ENCODE results near the gene SUFU. TPM values are rescaled to one million over a fixed set of nuclear protein-coding genes. Genes with fewer than 3 reads are reported as not detected.

Gene SUFU
- total RNA-seq, 1 experiment from 2014 or later = 2.7 TPM

DNA sequence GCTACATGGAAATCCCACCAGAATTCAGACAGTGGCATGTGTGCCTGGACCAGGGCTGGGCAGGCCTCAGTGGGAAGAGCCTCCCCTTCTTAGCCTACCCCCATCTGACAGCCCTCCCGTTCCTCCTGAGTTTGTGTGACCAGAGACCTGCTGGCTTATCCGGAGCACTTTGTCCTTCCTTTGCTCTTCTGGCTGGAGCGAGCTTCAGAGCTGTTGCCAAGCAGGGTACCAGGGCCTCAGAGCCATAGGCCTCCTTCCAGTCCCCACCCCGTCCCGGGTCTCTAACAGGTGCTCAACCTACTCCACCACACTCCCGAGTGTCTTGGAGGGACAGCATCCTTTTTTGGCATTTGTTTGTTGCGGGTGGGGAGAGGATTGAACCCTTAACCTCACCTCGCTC lies 114.0 kb downstream of the SUFU start:
- no peaks in the 10 kb centered on the region for H3K79me2 ChIP-seq (ENCODE audit: low read length)
- H3K9me2 ChIP-seq (replicated peaks; ENCODE audit: low read length) = no peaks in the 10 kb centered on the region
- ATAC-seq (no peak), DNase-seq (no peak)
- intact Hi-C loops (cut with micrococcal nuclease) = no loop called here
- H3K9me3 ChIP-seq (ENCODE audit: low read length) = no peaks in the 10 kb centered on the region
- H3K36me3 ChIP-seq (ENCODE audit: low read depth, low read length) = no peaks in the 10 kb centered on the region
- H3K4me1 ChIP-seq (ENCODE audit: insufficient read depth, low read length) = peaks cover 13% of the 10 kb centered on the region
- ChIA-PET CTCF (no interaction called here), POLR2A (ENCODE audit: unreplicated experiment) (no interaction called here)
- H3K9ac ChIP-seq (ENCODE audit: low read length) = no peak overlapping the region
- no TSS peak for BruUV-seq (replicated peaks)
- no peaks in the 10 kb centered on the region for H3F3A ChIP-seq (ENCODE audit: low read length, unreplicated experiment)
- no peaks in the 10 kb centered on the region for H4K20me1 ChIP-seq (ENCODE audit: low read length)
- H3K27me3 ChIP-seq (ENCODE audit: low read length) = no peaks in the 10 kb centered on the region
- TF ChIP-seq, protein P1, sequence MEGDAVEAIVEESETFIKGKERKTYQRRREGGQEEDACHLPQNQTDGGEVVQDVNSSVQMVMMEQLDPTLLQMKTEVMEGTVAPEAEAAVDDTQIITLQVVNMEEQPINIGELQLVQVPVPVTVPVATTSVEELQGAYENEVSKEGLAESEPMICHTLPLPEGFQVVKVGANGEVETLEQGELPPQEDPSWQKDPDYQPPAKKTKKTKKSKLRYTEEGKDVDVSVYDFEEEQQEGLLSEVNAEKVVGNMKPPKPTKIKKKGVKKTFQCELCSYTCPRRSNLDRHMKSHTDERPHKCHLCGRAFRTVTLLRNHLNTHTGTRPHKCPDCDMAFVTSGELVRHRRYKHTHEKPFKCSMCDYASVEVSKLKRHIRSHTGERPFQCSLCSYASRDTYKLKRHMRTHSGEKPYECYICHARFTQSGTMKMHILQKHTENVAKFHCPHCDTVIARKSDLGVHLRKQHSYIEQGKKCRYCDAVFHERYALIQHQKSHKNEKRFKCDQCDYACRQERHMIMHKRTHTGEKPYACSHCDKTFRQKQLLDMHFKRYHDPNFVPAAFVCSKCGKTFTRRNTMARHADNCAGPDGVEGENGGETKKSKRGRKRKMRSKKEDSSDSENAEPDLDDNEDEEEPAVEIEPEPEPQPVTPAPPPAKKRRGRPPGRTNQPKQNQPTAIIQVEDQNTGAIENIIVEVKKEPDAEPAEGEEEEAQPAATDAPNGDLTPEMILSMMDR (conservative IDR thresholded peaks at IDR 0.05; ENCODE audit: low read depth, low read length) = no peak
- no peak for TF ChIP-seq EZH2phosphoT487 (IDR thresholded peaks at IDR 0.05; ENCODE audit: borderline replicate concordance, low read length)
- no peak overlapping the region for H3K27ac ChIP-seq (ENCODE audit: low read length)
- no peak overlapping the region for H3K4me2 ChIP-seq (ENCODE audit: low read length)
- no peak overlapping the region for H2AFZ ChIP-seq (ENCODE audit: low read length)
- no peak overlapping the region for H3K4me3 ChIP-seq (ENCODE audit: low read length)

DNA sequence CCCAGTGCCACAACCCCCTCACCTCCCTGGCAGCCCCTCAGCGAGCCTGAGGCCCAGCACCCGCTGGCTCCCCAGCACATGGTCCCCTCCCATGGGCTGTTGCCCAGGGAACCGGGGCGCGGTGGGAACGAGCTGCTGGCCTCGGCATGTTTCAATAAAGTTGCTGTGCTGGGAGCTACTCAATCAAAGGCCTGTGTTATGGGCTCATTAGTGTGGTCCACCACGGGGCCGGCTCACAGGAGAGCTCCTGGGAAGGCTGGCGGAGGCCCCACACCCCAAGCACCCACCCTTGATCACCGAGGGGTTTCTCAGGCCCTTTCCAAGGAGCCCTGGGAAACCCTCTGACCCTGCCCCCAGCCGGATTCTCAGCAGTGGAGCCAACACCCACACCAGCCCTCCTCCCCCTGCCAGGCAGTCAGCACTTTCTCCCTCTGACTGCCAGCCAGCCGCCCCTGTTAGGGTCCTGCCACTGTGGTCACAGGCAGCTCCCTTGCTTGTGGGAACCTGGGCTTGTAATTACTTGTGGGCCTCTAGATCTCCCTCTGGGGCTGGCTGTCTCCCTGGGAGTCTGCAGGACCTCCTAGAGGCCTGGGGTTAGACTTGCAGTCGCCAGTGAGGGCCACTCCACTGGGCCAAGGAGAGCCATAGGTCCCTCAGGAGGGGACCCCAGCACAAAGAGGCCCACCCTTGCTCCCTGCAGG lies 115.7 kb downstream of the SUFU start:
- DNase-seq (no peak), ATAC-seq (no peak)
- Histone ChIP-seq H3K4me3 (ENCODE audit: low read length) (no peak overlapping the region), H3K36me3 (ENCODE audit: low read depth, low read length) (no peaks in the 10 kb centered on the region), H3K4me2 (ENCODE audit: low read length) (no peak overlapping the region), H3K9me3 (ENCODE audit: low read length) (no peaks in the 10 kb centered on the region), H3F3A (ENCODE audit: low read length, unreplicated experiment) (no peaks in the 10 kb centered on the region), H4K20me1 (ENCODE audit: low read length) (no peaks in the 10 kb centered on the region), H3K27me3 (ENCODE audit: low read length) (no peaks in the 10 kb centered on the region), H2AFZ (ENCODE audit: low read length) (no peak overlapping the region), H3K27ac (ENCODE audit: low read length) (no peak overlapping the region), H3K79me2 (ENCODE audit: low read length) (no peaks in the 10 kb centered on the region), H3K4me1 (ENCODE audit: insufficient read depth, low read length) (peaks cover 13% of the 10 kb centered on the region), H3K9ac (ENCODE audit: low read length) (no peak overlapping the region), H3K9me2 (replicated peaks; ENCODE audit: low read length) (no peaks in the 10 kb centered on the region)
- ChIA-PET CTCF (no interaction called here), POLR2A (ENCODE audit: unreplicated experiment) (no interaction called here)
- no peak for TF ChIP-seq EZH2phosphoT487 (IDR thresholded peaks at IDR 0.05; ENCODE audit: borderline replicate concordance, low read length)
- TF ChIP-seq, protein P1 (conservative IDR thresholded peaks at IDR 0.05; ENCODE audit: low read depth, low read length) = no peak
- no peak for TF ChIP-seq EZH2 (IDR thresholded peaks at IDR 0.05; ENCODE audit: low read length, unreplicated experiment)
- intact Hi-C loops (cut with micrococcal nuclease) = no loop called here
- BruUV-seq (replicated peaks) = no TSS peak

GRCh38 chr10:102620138-102620590 lies 116.4 kb downstream of the SUFU start:
- H4K20me1 ChIP-seq (ENCODE audit: low read length) = no peaks in the 10 kb centered on the region
- ChIA-PET POLR2A (ENCODE audit: unreplicated experiment) (no interaction called here), CTCF (no interaction called here)
- H3K79me2 ChIP-seq (ENCODE audit: low read length) = no peaks in the 10 kb centered on the region
- H3K9me3 ChIP-seq (ENCODE audit: low read length) = no peaks in the 10 kb centered on the region
- no peaks in the 10 kb centered on the region for H3K27me3 ChIP-seq (ENCODE audit: low read length)
- H3K27ac ChIP-seq (ENCODE audit: low read length) = no peak overlapping the region
- H2AFZ ChIP-seq (ENCODE audit: low read length) = no peak overlapping the region
- no peak overlapping the region for H3K4me3 ChIP-seq (ENCODE audit: low read length)
- no peak overlapping the region for H3K4me2 ChIP-seq (ENCODE audit: low read length)
- H3K4me1 ChIP-seq (ENCODE audit: insufficient read depth, low read length) = peaks cover 13% of the 10 kb centered on the region
- H3K9me2 ChIP-seq (replicated peaks; ENCODE audit: low read length) = no peaks in the 10 kb centered on the region
- H3K36me3 ChIP-seq (ENCODE audit: low read depth, low read length) = no peaks in the 10 kb centered on the region
- H3K9ac ChIP-seq (ENCODE audit: low read length) = no peak overlapping the region
- ATAC-seq = no peak
- H3F3A ChIP-seq (ENCODE audit: low read length, unreplicated experiment) = no peaks in the 10 kb centered on the region
- no TSS peak for BruUV-seq (replicated peaks)
- intact Hi-C loops (cut with micrococcal nuclease) = no loop called here
- DNase-seq = no peak
- TF ChIP-seq, protein P1 (conservative IDR thresholded peaks at IDR 0.05; ENCODE audit: low read depth, low read length) = no peak
- no peak for TF ChIP-seq EZH2phosphoT487 (IDR thresholded peaks at IDR 0.05; ENCODE audit: borderline replicate concordance, low read length)
- no peak for TF ChIP-seq EZH2 (IDR thresholded peaks at IDR 0.05; ENCODE audit: low read length, unreplicated experiment)
